Measurements from ENCODE around the gene EGF. TPM values are rescaled to one million over a fixed set of nuclear protein-coding genes. Genes with fewer than 3 reads are reported as not detected.

The EGF gene
- total and polyA plus RNA-seq, 11 donors, result 1.3 to 15.0 (median 8.8) TPM

DNA sequence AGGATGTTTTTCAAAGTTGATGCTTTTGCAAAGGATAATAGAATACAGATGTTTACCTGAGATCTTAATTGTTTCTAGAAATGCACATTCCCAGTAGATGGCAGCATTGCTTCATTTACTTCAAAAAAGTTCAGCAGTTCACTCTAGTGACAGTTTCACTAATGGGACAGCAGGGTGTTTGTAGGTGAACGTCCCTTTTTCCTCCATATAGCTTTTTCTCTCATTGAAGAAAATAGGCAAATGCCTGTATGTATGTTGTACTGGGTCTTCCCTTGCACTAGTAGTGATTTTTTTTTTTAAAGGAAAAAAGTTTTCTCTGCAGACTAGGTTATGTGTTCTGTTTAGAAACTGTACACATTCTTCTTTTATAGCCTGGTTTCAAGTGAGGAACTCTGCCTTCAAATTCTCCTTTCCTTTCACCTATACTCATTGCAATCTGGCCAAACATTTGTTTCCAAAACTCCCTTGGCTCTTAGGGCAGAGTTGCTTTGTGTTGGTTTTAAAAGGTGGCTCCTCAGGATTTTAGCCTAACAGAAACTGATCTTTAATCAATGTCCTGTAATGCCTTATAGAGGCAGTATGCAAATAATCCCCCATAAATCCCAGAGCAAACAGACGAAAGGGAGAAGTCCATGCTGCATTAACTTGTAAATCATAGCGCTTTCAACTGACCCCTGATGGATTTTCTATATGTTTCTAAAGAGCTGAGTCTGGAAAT lies 86.3 kb downstream of the EGF start:
- peaks cover 0 to 10% (median 0%) of the 10 kb centered on the region in 9 donors for H3K27me3 ChIP-seq
- DNase-seq, result peak in 1 of 5 donors; percentile 18
- WGBS, 4 donors, result 42 to 52% (median 48%) methylated on average over 3 of the region's 3 CpGs
- H3K27ac ChIP-seq, result no peak overlapping the region
- intact Hi-C loops (cut with DNase I), result loop anchor here in 7 of 10 donors (2.0 to 10.0 kb wide), 6 partner anchors 313 to 1636 kb away; no protein-coding TSS in a partner anchor
- no peaks in the 10 kb centered on the region for H3K9me3 ChIP-seq
- peaks cover 0 to 8% (median 0%) of the 10 kb centered on the region in 12 donors for H3K4me1 ChIP-seq
- no peak for TF ChIP-seq POLR2A (IDR thresholded peaks at IDR 0.05)
- TF ChIP-seq, protein P1, sequence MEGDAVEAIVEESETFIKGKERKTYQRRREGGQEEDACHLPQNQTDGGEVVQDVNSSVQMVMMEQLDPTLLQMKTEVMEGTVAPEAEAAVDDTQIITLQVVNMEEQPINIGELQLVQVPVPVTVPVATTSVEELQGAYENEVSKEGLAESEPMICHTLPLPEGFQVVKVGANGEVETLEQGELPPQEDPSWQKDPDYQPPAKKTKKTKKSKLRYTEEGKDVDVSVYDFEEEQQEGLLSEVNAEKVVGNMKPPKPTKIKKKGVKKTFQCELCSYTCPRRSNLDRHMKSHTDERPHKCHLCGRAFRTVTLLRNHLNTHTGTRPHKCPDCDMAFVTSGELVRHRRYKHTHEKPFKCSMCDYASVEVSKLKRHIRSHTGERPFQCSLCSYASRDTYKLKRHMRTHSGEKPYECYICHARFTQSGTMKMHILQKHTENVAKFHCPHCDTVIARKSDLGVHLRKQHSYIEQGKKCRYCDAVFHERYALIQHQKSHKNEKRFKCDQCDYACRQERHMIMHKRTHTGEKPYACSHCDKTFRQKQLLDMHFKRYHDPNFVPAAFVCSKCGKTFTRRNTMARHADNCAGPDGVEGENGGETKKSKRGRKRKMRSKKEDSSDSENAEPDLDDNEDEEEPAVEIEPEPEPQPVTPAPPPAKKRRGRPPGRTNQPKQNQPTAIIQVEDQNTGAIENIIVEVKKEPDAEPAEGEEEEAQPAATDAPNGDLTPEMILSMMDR (IDR thresholded peaks at IDR 0.05), result peak; percentile 50 to 73 (median 64)
- H3K36me3 ChIP-seq, result no peaks in the 10 kb centered on the region
- H3K4me3 ChIP-seq, result no peak overlapping the region
- ATAC-seq, result peak in 3 of 4 donors; percentile 32 to 62 (median 36)

DNA sequence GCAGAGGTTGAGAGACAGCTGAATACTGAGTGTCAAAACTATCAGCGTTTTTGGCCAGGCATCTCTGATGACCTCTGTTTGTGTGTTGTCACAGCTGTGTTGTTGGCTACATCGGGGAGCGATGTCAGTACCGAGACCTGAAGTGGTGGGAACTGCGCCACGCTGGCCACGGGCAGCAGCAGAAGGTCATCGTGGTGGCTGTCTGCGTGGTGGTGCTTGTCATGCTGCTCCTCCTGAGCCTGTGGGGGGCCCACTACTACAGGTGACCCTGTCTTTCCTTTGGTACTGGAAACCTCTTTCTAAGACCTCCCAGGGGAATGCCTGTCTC lies 86.9 kb downstream of the EGF start:
- ATAC-seq, result peak in 1 of 4 donors; percentile 27
- no peak overlapping the region for H3K4me3 ChIP-seq
- TF ChIP-seq, protein P1 (IDR thresholded peaks at IDR 0.05), result no peak
- no peak for TF ChIP-seq POLR2A (IDR thresholded peaks at IDR 0.05)
- H3K9me3 ChIP-seq, result no peaks in the 10 kb centered on the region
- no peaks in the 10 kb centered on the region for H3K36me3 ChIP-seq
- WGBS, 4 donors, result 69 to 87% (median 76%) methylated on average over 9 of the region's 9 CpGs
- intact Hi-C loops (cut with DNase I), result loop anchor here in 7 of 10 donors (2.0 to 10.0 kb wide), 6 partner anchors 313 to 1635 kb away; no protein-coding TSS in a partner anchor
- H3K27ac ChIP-seq, result no peak overlapping the region
- peaks cover 0 to 10% (median 0%) of the 10 kb centered on the region in 9 donors for H3K27me3 ChIP-seq
- DNase-seq, result no peak
- H3K4me1 ChIP-seq, result peaks cover 0 to 3% (median 0%) of the 10 kb centered on the region in 12 donors

DNA sequence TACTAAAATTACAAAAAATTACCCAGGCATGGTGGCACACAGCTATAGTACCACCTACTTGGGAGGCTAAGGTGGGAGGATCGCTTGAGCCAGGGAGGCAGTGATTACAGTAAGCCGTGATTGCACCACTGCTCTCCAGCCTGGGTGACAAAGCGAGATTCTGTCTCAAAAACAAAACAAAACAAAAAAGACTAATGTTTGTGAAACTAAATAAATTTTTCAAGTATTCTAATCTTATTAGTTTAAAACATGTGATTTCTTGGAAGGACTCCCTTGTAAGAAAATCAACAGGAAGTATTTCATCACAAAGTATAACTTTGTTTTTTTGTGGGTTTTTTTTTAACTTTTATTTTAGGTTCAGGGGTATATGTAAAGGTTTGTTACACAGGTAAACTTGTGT lies 89.6 kb downstream of the EGF start:
- no peak overlapping the region for H3K27ac ChIP-seq
- 72 to 89% (median 80%) methylated on average over 3 of the region's 3 CpGs for WGBS, 4 donors
- ATAC-seq (no peak), DNase-seq (no peak)
- no peaks in the 10 kb centered on the region for H3K4me1 ChIP-seq
- no peaks in the 10 kb centered on the region for H3K9me3 ChIP-seq
- no peak for TF ChIP-seq POLR2A (IDR thresholded peaks at IDR 0.05)
- TF ChIP-seq, protein P1 (IDR thresholded peaks at IDR 0.05), result no peak
- no peak overlapping the region for H3K4me3 ChIP-seq
- H3K36me3 ChIP-seq, result no peaks in the 10 kb centered on the region
- H3K27me3 ChIP-seq, result peaks cover 0 to 5% (median 0%) of the 10 kb centered on the region in 9 donors
- intact Hi-C loops (cut with DNase I), result loop anchor here in 3 of 10 donors (5.0 to 10.0 kb wide), 2 partner anchors 195 to 312 kb away; partner anchors contain the start of gene ELOVL6 (in 1 of the 3)

DNA sequence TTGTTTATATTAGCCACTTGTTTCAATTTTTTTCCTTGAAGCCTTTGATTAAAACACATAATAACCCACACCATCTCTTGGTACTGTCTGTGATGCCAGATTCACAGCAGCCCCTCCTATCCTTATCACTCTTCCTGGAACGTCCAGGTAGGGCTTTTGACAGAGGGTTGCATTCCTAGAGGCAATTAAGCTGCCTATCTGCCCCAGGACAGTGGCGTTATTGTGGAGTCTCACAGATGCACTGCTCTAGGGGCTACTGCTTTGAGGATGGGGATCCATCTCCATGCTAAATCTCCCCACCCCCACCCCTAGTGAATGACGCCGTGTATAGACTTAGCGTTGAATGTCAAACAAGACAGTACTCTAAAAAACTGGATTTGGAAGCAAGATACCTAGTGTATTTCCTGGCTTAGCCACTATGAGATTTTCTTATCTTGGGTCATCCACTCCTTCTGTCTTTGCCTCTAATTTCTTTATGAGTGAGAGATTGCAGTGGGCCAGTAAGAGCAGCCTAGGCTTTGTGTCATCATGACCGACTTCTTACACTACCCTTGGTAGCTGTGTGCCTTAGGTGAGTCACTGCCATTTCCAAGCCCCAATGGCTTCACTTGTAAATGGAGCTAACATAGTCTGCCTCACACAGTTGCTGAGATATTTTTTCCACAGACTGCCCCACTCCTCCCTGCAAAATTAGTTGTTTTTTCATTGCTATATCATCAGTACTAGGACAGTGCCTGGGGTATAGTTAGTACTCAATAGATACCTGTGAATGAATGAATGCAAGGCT lies 90.9 kb downstream of the EGF start:
- no peak for TF ChIP-seq POLR2A (IDR thresholded peaks at IDR 0.05)
- TF ChIP-seq, protein P1 (IDR thresholded peaks at IDR 0.05), result no peak
- no peaks in the 10 kb centered on the region for H3K9me3 ChIP-seq
- 63 to 72% (median 66%) methylated on average over 6 of the region's 6 CpGs for WGBS, 4 donors
- ATAC-seq (no peak), DNase-seq (no peak)
- H3K36me3 ChIP-seq, result no peaks in the 10 kb centered on the region
- intact Hi-C loops (cut with DNase I), result loop anchor here in 5 of 10 donors (2.0 to 10.0 kb wide), 3 partner anchors 194 to 507 kb away; partner anchors contain the start of gene ELOVL6 (in 1 of the 5)
- H3K27ac ChIP-seq, result no peak overlapping the region
- H3K4me1 ChIP-seq, result peaks cover 0 to 4% (median 0%) of the 10 kb centered on the region in 12 donors
- H3K4me3 ChIP-seq, result no peak overlapping the region
- H3K27me3 ChIP-seq, result peaks cover 0 to 5% (median 0%) of the 10 kb centered on the region in 9 donors

All from heart left ventricle (tissue), 16 donors.